Fibroblast of skin of back (primary cell): ENCODE measurements around the gene EDN3. TPM values are rescaled to one million over a fixed set of nuclear protein-coding genes. Genes with fewer than 3 reads are reported as not detected.

Source experiments
- DNase-seq: peaks from one replicate; pipeline ENCODE4 v3.0.0-alpha.2; 2013
- polyA plus RNA-seq, 2 experiments: library from polyadenylated mRNA; unstranded; fragments of 120-200 nt; gene quantifications; one replicate each; pipeline ENCODE4 v1.2.1, GENCODE V29; 2013; ENCODE audit not compliant: insufficient read length in 2 of 2

EDN3 gene
- not detected for polyA plus RNA-seq (2013, experiment 1 of 2; ENCODE audit: insufficient read length)
- 0.26 TPM for polyA plus RNA-seq (2013, experiment 2 of 2; ENCODE audit: insufficient read length)

- no peak for DNase-seq
Measured at GRCh38 chr20:59300333-59301081, at the start of gene EDN3. TSS of gene EDN3 (plus strand) at chr20:59300611. CDS start at chr20:59300813, 202 bp downstream.

- no peak for DNase-seq
Measured at GRCh38 chr20:59253325-59253724, 47.1 kb upstream of the EDN3 start.

GRCh38 chr20:59253779-59254319 lies 46.6 kb upstream of the EDN3 start:
- DNase-seq: no peak

- DNase-seq: no peak
Measured at GRCh38 chr20:59255256-59255655, 45.2 kb upstream of the EDN3 start.

GRCh38 chr20:59258221-59258621 lies 42.2 kb upstream of the EDN3 start:
- no peak for DNase-seq

- DNase-seq: no peak
Measured at GRCh38 chr20:59259946-59260345, 40.5 kb upstream of the EDN3 start.

GRCh38 chr20:59265298-59265697 lies 35.1 kb upstream of the EDN3 start:
- DNase-seq: no peak

GRCh38 chr20:59268870-59269269 lies 31.5 kb upstream of the EDN3 start:
- DNase-seq: no peak

GRCh38 chr20:59269411-59270025 lies 30.9 kb upstream of the EDN3 start:
- no peak for DNase-seq

- DNase-seq: no peak
Measured at GRCh38 chr20:59270380-59270779, 30.0 kb upstream of the EDN3 start.

- DNase-seq: no peak
Measured at GRCh38 chr20:59273739-59274357, 26.6 kb upstream of the EDN3 start.

GRCh38 chr20:59276938-59277337 lies 23.5 kb upstream of the EDN3 start:
- DNase-seq: no peak

- no peak for DNase-seq
Measured at GRCh38 chr20:59284470-59284869, 15.9 kb upstream of the EDN3 start.

GRCh38 chr20:59289994-59290393 lies 10.4 kb upstream of the EDN3 start:
- no peak for DNase-seq

GRCh38 chr20:59291740-59292383 lies 8.5 kb upstream of the EDN3 start:
- DNase-seq: no peak

GRCh38 chr20:59295531-59295930 lies 4.9 kb upstream of the EDN3 start:
- no peak for DNase-seq

GRCh38 chr20:59297686-59298085 lies 2.7 kb upstream of the EDN3 start:
- no peak for DNase-seq

GRCh38 chr20:59299945-59300332 lies 472 bp upstream of the EDN3 start:
- DNase-seq: no peak

- no peak for DNase-seq
Measured at GRCh38 chr20:59301343-59302007, 1.1 kb downstream of the EDN3 start.

GRCh38 chr20:59305908-59306655 lies 5.7 kb downstream of the EDN3 start:
- DNase-seq: no peak

- DNase-seq: no peak
Measured at GRCh38 chr20:59307270-59307669, 6.9 kb downstream of the EDN3 start.
